NCI-H446 treated with DMSO at 0.1 percent for 48 hours (cell line): ENCODE results near the gene NUDC.
"Not testable (repeated sequence)": the region's sequence is repeated elsewhere in the genome, so short reads cannot be mapped to it uniquely, and the experiment has no call there.

Experiments used
- DNase-seq: peaks from one replicate; lab custom pipeline; 2025; lab: John Stamatoyannopoulos, UW

The NUDC gene

GRCh38 chr1:26989403-26990109 is 68.0 kb downstream of the NUDC start:
- not testable (repeated sequence) for DNase-seq

- no peak for DNase-seq
Observed at GRCh38 chr1:26991310-26992116, 70.0 kb downstream of the NUDC start.

- DNase-seq, result peak; percentile 39
Observed at GRCh38 chr1:26993237-26994019, 71.9 kb downstream of the NUDC start, which contains the start of gene TRNP1. Gene TRNP1 (plus strand): TSS chr1:26993692. CDS start chr1:26993787, 95 bp downstream.

GRCh38 chr1:26994020-26994786 is 72.7 kb downstream of the NUDC start:
- DNase-seq, result no peak

- no peak for DNase-seq
Observed at GRCh38 chr1:26994787-26995517, 73.4 kb downstream of the NUDC start.

- DNase-seq, result no peak
Observed at GRCh38 chr1:26996024-26996423, 74.5 kb downstream of the NUDC start.
